H1 (cell line): ENCODE measurements around the gene THAP2.

Experiments used
- CTCF ChIP-seq, 3 experiments: IDR thresholded peaks; 1 replicate in 2 of 3; 2 replicates in 1 of 3; pipeline versions ENCODE4 v1.5.1 to v1.6.1; 2011; ENCODE audit warnings: low read length in 3 of 3, mild to moderate bottlenecking in 3 of 3, inconsistent platforms in 2 of 3, low read depth in 1 of 3, moderate library complexity in 1 of 3; ENCODE audit not compliant: insufficient read depth in 1 of 3; ENCODE audit errors: control extremely low read depth in 1 of 3
- SRF ChIP-seq: IDR thresholded peaks from 2 replicates; pipeline ENCODE4 v1.6.1; 2011; ENCODE audit warnings: mild to moderate bottlenecking, low read depth, low read length, moderate library complexity
- TAF1 ChIP-seq: IDR thresholded peaks from 2 replicates; pipeline ENCODE4 v1.6.1; 2011; ENCODE audit warnings: mild to moderate bottlenecking, low read depth, low read length

GRCh38 chr12:71636704-71637115 lies 27.4 kb upstream of the THAP2 start:
- no peak for TF ChIP-seq SRF
- no peak for TF ChIP-seq TAF1
- TF ChIP-seq CTCF (IDR thresholded peaks at IDR 0.05; ENCODE audit: control extremely low read depth in 1 of 3, insufficient read depth in 1 of 3, low read depth in 1 of 3, low read length in 3 of 3), result peak in 2 of 3 experiments; percentile 62 to 78; a peak in 2 of 4 replicates
